OCI-LY1 (cell line): ENCODE results near the gene ISX.

Experiments
- H2AFZ ChIP-seq: fragments of 200-600 bp; sonication (generic), shearing (Covaris generic); 2 replicates; pipeline ENCODE4 v1.6.0; 2014; ENCODE audit warnings: antibody characterized with exemption, mild to moderate bottlenecking, low read length
- H3F3A ChIP-seq: fragments of 200-600 bp; sonication (generic), shearing (Covaris generic); 2 replicates; pipeline ENCODE4 v1.6.0; 2014; ENCODE audit warnings: mild to moderate bottlenecking, antibody characterized with exemption, low read length, moderate library complexity; ENCODE audit not compliant: insufficient read depth
- H3K27ac ChIP-seq: fragments of 200-600 bp; sonication (generic); 2 replicates; pipeline ENCODE4 v1.5.1; 2014; ENCODE audit warnings: low read length, mixed run types, mild to moderate bottlenecking, low read depth; ENCODE audit not compliant: poor library complexity, severe bottlenecking
- H3K27me3 ChIP-seq: fragments of 200-600 bp; sonication (generic); 2 replicates; pipeline ENCODE4 v1.6.0; 2014; ENCODE audit warnings: antibody characterized with exemption, mild to moderate bottlenecking, low read length, moderate library complexity; ENCODE audit not compliant: insufficient read depth
- H3K36me3 ChIP-seq: fragments of 200-600 bp; sonication (generic); 2 replicates; pipeline ENCODE4 v1.6.1; 2014; ENCODE audit warnings: mild to moderate bottlenecking, antibody characterized with exemption, low read length, moderate library complexity, mixed read lengths; ENCODE audit not compliant: insufficient read depth
- H3K4me1 ChIP-seq: fragments of 200-600 bp; sonication (generic); 2 replicates; pipeline ENCODE4 v1.5.1; 2014; ENCODE audit warnings: mild to moderate bottlenecking, low read length, moderate library complexity; ENCODE audit not compliant: insufficient read depth, severe bottlenecking
- H3K4me2 ChIP-seq: fragments of 200-600 bp; sonication (generic), shearing (Covaris generic); 2 replicates; pipeline ENCODE4 v1.6.1; 2014; ENCODE audit warnings: low read length
- H3K4me3 ChIP-seq: fragments of 200-600 bp; sonication (generic); 2 replicates; pipeline ENCODE4 v1.5.1; 2014; ENCODE audit warnings: low read length, low read depth, mild to moderate bottlenecking, mixed read lengths; ENCODE audit not compliant: poor library complexity, severe bottlenecking
- H3K79me2 ChIP-seq: fragments of 200-600 bp; shearing (Covaris generic); 2 replicates; pipeline ENCODE4 v1.6.1; 2016; ENCODE audit warnings: mixed run types, low read length, mixed read lengths; ENCODE audit not compliant: insufficient read depth
- H3K9ac ChIP-seq: fragments of 200-600 bp; sonication (generic), shearing (Covaris generic); 2 replicates; pipeline ENCODE4 v1.6.1; 2014; ENCODE audit warnings: mild to moderate bottlenecking, low read length, mixed read lengths
- H3K9me2 ChIP-seq: fragments of 200-600 bp; sonication (generic), shearing (Covaris generic); 2 replicates; pipeline ENCODE4 v1.6.1; 2014; ENCODE audit warnings: low read depth, mild to moderate bottlenecking, low read length, mixed read lengths
- H3K9me3 ChIP-seq: fragments of 200-600 bp; shearing (Covaris generic); 2 replicates; pipeline ENCODE4 v1.6.1; 2014; ENCODE audit warnings: low read length, mixed read lengths
- H4K20me1 ChIP-seq: fragments of 200-600 bp; sonication (generic), shearing (Covaris generic); 2 replicates; pipeline ENCODE4 v1.6.0; 2016; ENCODE audit warnings: mild to moderate bottlenecking, low read length; ENCODE audit not compliant: insufficient read depth
- EZH2 ChIP-seq: fragments of 200-600 bp; sonication (generic), shearing (Covaris generic); IDR thresholded peaks from 2 replicates; pipeline ENCODE4 v1.8.0; 2017; ENCODE audit warnings: borderline replicate concordance, mixed run types, mild to moderate bottlenecking, antibody characterized with exemption, low read length, moderate library complexity, mixed read lengths
- TF ChIP-seq, protein P1 (sequence below): fragments of 200-600 bp; sonication (generic), shearing (Covaris generic); IDR thresholded peaks from 2 replicates; pipeline ENCODE4 v1.5.1; 2017; ENCODE audit warnings: mild to moderate bottlenecking, antibody characterized with exemption, low read length, moderate library complexity, mixed read lengths

The ISX gene

GRCh38 chr22:35092406-35092805 lies 26.4 kb downstream of the ISX start:
- H3K4me3 ChIP-seq: no peak overlapping the region
- H2AFZ ChIP-seq: no peak overlapping the region
- no peak overlapping the region for H3K27ac ChIP-seq
- H3K36me3 ChIP-seq: no peaks in the 10 kb centered on the region
- no peaks in the 10 kb centered on the region for H4K20me1 ChIP-seq
- TF ChIP-seq, protein P1, sequence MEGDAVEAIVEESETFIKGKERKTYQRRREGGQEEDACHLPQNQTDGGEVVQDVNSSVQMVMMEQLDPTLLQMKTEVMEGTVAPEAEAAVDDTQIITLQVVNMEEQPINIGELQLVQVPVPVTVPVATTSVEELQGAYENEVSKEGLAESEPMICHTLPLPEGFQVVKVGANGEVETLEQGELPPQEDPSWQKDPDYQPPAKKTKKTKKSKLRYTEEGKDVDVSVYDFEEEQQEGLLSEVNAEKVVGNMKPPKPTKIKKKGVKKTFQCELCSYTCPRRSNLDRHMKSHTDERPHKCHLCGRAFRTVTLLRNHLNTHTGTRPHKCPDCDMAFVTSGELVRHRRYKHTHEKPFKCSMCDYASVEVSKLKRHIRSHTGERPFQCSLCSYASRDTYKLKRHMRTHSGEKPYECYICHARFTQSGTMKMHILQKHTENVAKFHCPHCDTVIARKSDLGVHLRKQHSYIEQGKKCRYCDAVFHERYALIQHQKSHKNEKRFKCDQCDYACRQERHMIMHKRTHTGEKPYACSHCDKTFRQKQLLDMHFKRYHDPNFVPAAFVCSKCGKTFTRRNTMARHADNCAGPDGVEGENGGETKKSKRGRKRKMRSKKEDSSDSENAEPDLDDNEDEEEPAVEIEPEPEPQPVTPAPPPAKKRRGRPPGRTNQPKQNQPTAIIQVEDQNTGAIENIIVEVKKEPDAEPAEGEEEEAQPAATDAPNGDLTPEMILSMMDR: no peak
- TF ChIP-seq EZH2: no peak
- H3K27me3 ChIP-seq: no peaks in the 10 kb centered on the region
- H3K9ac ChIP-seq: no peak overlapping the region
- no peaks in the 10 kb centered on the region for H3K4me1 ChIP-seq
- no peak overlapping the region for H3K4me2 ChIP-seq
- H3K79me2 ChIP-seq: no peaks in the 10 kb centered on the region
- H3K9me2 ChIP-seq: no peaks in the 10 kb centered on the region
- no peaks in the 10 kb centered on the region for H3K9me3 ChIP-seq
- no peaks in the 10 kb centered on the region for H3F3A ChIP-seq

DNA sequence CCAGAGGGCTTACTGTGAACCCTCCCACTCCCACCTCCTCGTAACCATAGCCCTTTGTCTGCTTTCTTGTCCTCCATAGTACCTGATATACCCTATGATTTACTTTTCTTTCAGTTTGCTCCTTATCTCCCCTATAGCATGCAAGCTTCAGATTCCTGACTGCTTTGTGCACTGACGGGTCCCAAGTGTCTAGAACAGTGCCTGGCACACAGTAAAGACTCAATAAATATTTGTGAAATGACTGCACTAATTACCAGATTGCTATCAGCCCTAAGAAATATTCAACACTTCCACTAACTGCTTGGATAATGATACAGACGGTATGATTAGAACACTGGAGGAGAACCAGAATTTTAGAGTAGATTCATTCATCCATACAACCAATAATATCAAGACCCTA lies 33.0 kb downstream of the ISX start:
- Histone ChIP-seq H3K4me2 (no peak overlapping the region), H3K9me2 (no peaks in the 10 kb centered on the region), H3K4me1 (no peaks in the 10 kb centered on the region), H3K36me3 (no peaks in the 10 kb centered on the region), H4K20me1 (no peaks in the 10 kb centered on the region), H2AFZ (no peak overlapping the region), H3F3A (no peaks in the 10 kb centered on the region), H3K4me3 (no peak overlapping the region), H3K79me2 (no peaks in the 10 kb centered on the region), H3K9ac (no peak overlapping the region), H3K27ac (no peak overlapping the region), H3K27me3 (no peaks in the 10 kb centered on the region), H3K9me3 (no peaks in the 10 kb centered on the region)
- TF ChIP-seq, protein P1: no peak
- TF ChIP-seq EZH2: no peak

GRCh38 chr22:35099883-35100282 lies 33.9 kb downstream of the ISX start:
- no peaks in the 10 kb centered on the region for H3K9me3 ChIP-seq
- H3K4me1 ChIP-seq: no peaks in the 10 kb centered on the region
- H3K9ac ChIP-seq: no peak overlapping the region
- no peaks in the 10 kb centered on the region for H3K36me3 ChIP-seq
- no peaks in the 10 kb centered on the region for H4K20me1 ChIP-seq
- H3K4me3 ChIP-seq: no peak overlapping the region
- no peak overlapping the region for H3K4me2 ChIP-seq
- no peaks in the 10 kb centered on the region for H3K27me3 ChIP-seq
- no peaks in the 10 kb centered on the region for H3F3A ChIP-seq
- H2AFZ ChIP-seq: no peak overlapping the region
- H3K27ac ChIP-seq: no peak overlapping the region
- H3K9me2 ChIP-seq: no peaks in the 10 kb centered on the region
- TF ChIP-seq, protein P1: no peak
- TF ChIP-seq EZH2: no peak
- no peaks in the 10 kb centered on the region for H3K79me2 ChIP-seq
